Endothelial cell of umbilical vein (primary cell): ENCODE data around the gene ROPN1L.

Experiments
- CTCF ChIP-seq, 2 donors: IDR thresholded peaks; 1 replicate in 1 of 2; 2 replicates in 1 of 2; pipeline ENCODE4 v1.5.1; 2011; ENCODE audit warnings: low read length in 2 of 2, mild to moderate bottlenecking in 2 of 2, moderate library complexity in 2 of 2, control low read depth in 1 of 2, inconsistent platforms in 1 of 2, low read depth in 1 of 2; ENCODE audit not compliant: insufficient read depth in 1 of 2; ENCODE audit errors: extremely low read depth in 1 of 2
- EZH2 ChIP-seq: IDR thresholded peaks from 2 replicates; pipeline ENCODE4 v1.6.1; 2012; ENCODE audit warnings: borderline replicate concordance, low read depth, mild to moderate bottlenecking, moderate library complexity, low read length, inconsistent platforms; ENCODE audit not compliant: severe bottlenecking
- FOS ChIP-seq: IDR thresholded peaks from 2 replicates; pipeline ENCODE4 v1.6.1; 2011; ENCODE audit warnings: mild to moderate bottlenecking, low read length, moderate library complexity, borderline replicate concordance; ENCODE audit not compliant: insufficient read depth
- GATA2 ChIP-seq: IDR thresholded peaks from 2 replicates; pipeline ENCODE4 v1.7.0; 2011; ENCODE audit warnings: low read depth, mild to moderate bottlenecking, moderate library complexity, mixed read lengths, low read length; ENCODE audit not compliant: insufficient read length, insufficient read depth
- JUN ChIP-seq: IDR thresholded peaks from 2 replicates; pipeline ENCODE4 v1.6.1; 2011; ENCODE audit warnings: borderline replicate concordance, low read depth; ENCODE audit not compliant: insufficient read length, insufficient read depth
- MAX ChIP-seq: IDR thresholded peaks from 2 replicates; pipeline ENCODE4 v1.6.1; 2011; ENCODE audit not compliant: insufficient read depth, insufficient read length
- MYC ChIP-seq: IDR thresholded peaks from one replicate; pipeline ENCODE4 v1.6.1; 2011; ENCODE audit warnings: mild to moderate bottlenecking, low read depth, low read length
- POLR2A ChIP-seq: IDR thresholded peaks from 2 replicates; pipeline ENCODE4 v1.6.1; 2012; ENCODE audit warnings: low read depth, mild to moderate bottlenecking, control low read depth, low read length
- POLR2AphosphoS5 ChIP-seq: IDR thresholded peaks from 2 replicates; pipeline ENCODE4 v1.6.1; 2012; ENCODE audit warnings: low read depth, mild to moderate bottlenecking, control low read depth, low read length, moderate library complexity; ENCODE audit not compliant: insufficient read depth

GRCh38 chr5:10469253-10470050 is 27.8 kb downstream of the ROPN1L start:
- no peak for TF ChIP-seq CTCF (IDR thresholded peaks at IDR 0.05; ENCODE audit: extremely low read depth in 1 of 2, insufficient read depth in 1 of 2, low read depth in 1 of 2, low read length in 2 of 2)
- TF ChIP-seq EZH2: no peak
- no peak for TF ChIP-seq POLR2AphosphoS5
- TF ChIP-seq MAX: no peak
- no peak for TF ChIP-seq POLR2A
- TF ChIP-seq JUN: no peak
- no peak for TF ChIP-seq GATA2
- no peak for TF ChIP-seq FOS
- no peak for TF ChIP-seq MYC
